Spleen (tissue), 11 donors: ENCODE results near the gene MRPS31. TPM values are rescaled to one million over a fixed set of nuclear protein-coding genes. Genes with fewer than 3 reads are reported as not detected.

Experiments
- DNase-seq: peaks from one replicate; pipeline ENCODE4 v3.0.0-alpha.2; 2020
- H3K27ac ChIP-seq, 8 donors: fragments of 200-600 bp; sonication (generic) in 7 of 8; 1 replicate in 4 of 8; 2 replicates in 4 of 8; pipeline versions ENCODE4 v1.5.0 to v1.8.0; 2016 to 2021; ENCODE audit warnings: inconsistent platforms in 4 of 8, mild to moderate bottlenecking in 4 of 8, moderate library complexity in 1 of 8
- H3K27me3 ChIP-seq, 7 donors: fragments of 200-600 bp; sonication (generic) in 6 of 7; replicated peaks in 1 of 7; 1 replicate in 4 of 7; 2 replicates in 3 of 7; pipeline versions ENCODE4 v1.5.0 to v1.8.0; 2016 to 2021; ENCODE audit warnings: inconsistent platforms in 3 of 7, mild to moderate bottlenecking in 1 of 7
- H3K36me3 ChIP-seq, 6 donors: fragments of 200-600 bp; sonication (generic) in 5 of 6; 1 replicate in 4 of 6; 2 replicates in 2 of 6; pipeline versions ENCODE4 v1.5.0 to v1.8.0; 2016 to 2021; ENCODE audit warnings: inconsistent platforms in 2 of 6
- H3K4me1 ChIP-seq, 6 donors: fragments of 200-600 bp; sonication (generic) in 5 of 6; 1 replicate in 3 of 6; 2 replicates in 3 of 6; pipeline versions ENCODE4 v1.5.0 to v1.8.0; 2016 to 2021; ENCODE audit warnings: inconsistent platforms in 3 of 6
- H3K4me3 ChIP-seq, 8 donors: fragments of 200-600 bp; sonication (generic) in 7 of 8; 1 replicate in 4 of 8; 2 replicates in 4 of 8; pipeline versions ENCODE4 v1.5.0 to v1.8.0; 2016 to 2021; ENCODE audit warnings: inconsistent platforms in 4 of 8, mild to moderate bottlenecking in 4 of 8, moderate library complexity in 2 of 8
- H3K9me3 ChIP-seq, 8 donors: fragments of 200-600 bp; sonication (generic) in 7 of 8; 1 replicate in 4 of 8; 2 replicates in 4 of 8; pipeline versions ENCODE4 v1.5.0 to v1.8.0; 2016 to 2021; ENCODE audit warnings: inconsistent platforms in 4 of 8
- CTCF ChIP-seq, 11 experiments: fragments of 200-600 bp in 7 of 11; fragments of 450-650 bp in 4 of 11; sonication (generic) in 4 of 11; IDR thresholded peaks in 8 of 11; conservative IDR thresholded peaks in 3 of 11; 1 replicate in 7 of 11; 2 replicates in 4 of 11; pipeline versions ENCODE4 v1.4.0 to v1.8.0; 2016 to 2021; ENCODE audit warnings: antibody characterized with exemption in 11 of 11, inconsistent platforms in 4 of 11, mild to moderate bottlenecking in 1 of 11
- POLR2A ChIP-seq, 3 donors: fragments of 450-650 bp; IDR thresholded peaks; one replicate each; pipeline ENCODE4 v1.5.1; 2017; ENCODE audit warnings: antibody characterized with exemption in 3 of 3, mild to moderate bottlenecking in 1 of 3
- POLR2AphosphoS5 ChIP-seq, 3 donors: sonication (generic); formaldehyde crosslinking; IDR thresholded peaks; one replicate each; pipeline ENCODE4 v1.5.1; 2017; ENCODE audit warnings: antibody characterized with exemption in 3 of 3
- WGBS, 5 donors: extraction: QIAGEN DNeasy Blood & Tissue Kit in 3 of 5; methylation state at CpG; one replicate each; pipeline versions ENCODE4 v1.1.5 to v1.1.7; 2013 to 2018; 5-methylcytosine and 5-hydroxymethylcytosine counted together
- intact Hi-C: fragments of 100-400 bp; cut with DNase I; formaldehyde crosslinking; loops from one replicate; pipeline ENCODE4 v1.15.0; 2023; ENCODE audit warnings: low total_unique reads
- polyA plus RNA-seq, 3 donors: library from polyadenylated mRNA; stranded (reverse); fragments of 200-250 nt; gene quantifications; one replicate each; pipeline ENCODE4 v1.2.1, GENCODE V29; 2013
- total RNA-seq, 7 donors: library from RNA; depleted of rRNA in 3 of 7; stranded (reverse); fragments of >200 nt in 3 of 7; fragmentation: NEBNext Ultra II Directional in 4 of 7; extraction: Animal tissue kit (Norgen Biotek cat#: 25700) in 4 of 7; gene quantifications; one replicate each; pipeline versions ENCODE4 v1.1.0 to v1.2.1, GENCODE V29; 2016 to 2021
- donor health status: healthy with polysubstance abuse.
- donor health status: DM: no; HTN: no; CAD: no; lungs with moderate emphysema.
- donor health status: DM: no; HTN: no; CAD: no.
- donor health status: Bipolar disorder and iron deficiency.
- donor health status: healthy.
- donor health status: DM: no; HTN: no; CAD: no.
- donor health status: DM: yes; HTN: yes; CAD: no.

The MRPS31 gene
- total and polyA plus RNA-seq, 10 donors: 16.8 to 33.2 (median 28.1) TPM

GRCh38 chr13:40809471-40809870 is 38.5 kb upstream of the MRPS31 start:
- no peak overlapping the region for H3K27ac ChIP-seq
- peaks cover 0 to 2% (median 0%) of the 10 kb centered on the region in 8 donors for H3K9me3 ChIP-seq
- peaks cover 0 to 93% (median 12%) of the 10 kb centered on the region in 6 donors for H3K36me3 ChIP-seq
- peaks cover 0 to 15% (median 5%) of the 10 kb centered on the region in 6 donors for H3K4me1 ChIP-seq
- H3K27me3 ChIP-seq: no peaks in the 10 kb centered on the region
- no peak overlapping the region for H3K4me3 ChIP-seq
- TF ChIP-seq POLR2AphosphoS5 (IDR thresholded peaks at IDR 0.05) (no peak), CTCF (IDR thresholded peaks at IDR 0.05 in 8 of 11, conservative IDR thresholded peaks at IDR 0.05 in 3 of 11) (no peak), POLR2A (IDR thresholded peaks at IDR 0.05) (no peak)
- intact Hi-C loops: no loop called here
- no peak for DNase-seq
- WGBS, 5 donors: 90 to 95% (median 92%) methylated on average over 5 of the region's 5 CpGs

- intact Hi-C loops: no loop called here
- Histone ChIP-seq H3K4me3 (no peak overlapping the region), H3K36me3 (peaks cover 0 to 97% (median 10%) of the 10 kb centered on the region in 6 donors), H3K27me3 (no peaks in the 10 kb centered on the region), H3K9me3 (no peaks in the 10 kb centered on the region), H3K4me1 (no peaks in the 10 kb centered on the region), H3K27ac (no peak overlapping the region)
- WGBS, 5 donors: 89 to 96% (median 94%) methylated on average over 1 of the region's 1 CpG
- TF ChIP-seq POLR2A (IDR thresholded peaks at IDR 0.05) (no peak), CTCF (IDR thresholded peaks at IDR 0.05 in 8 of 11, conservative IDR thresholded peaks at IDR 0.05 in 3 of 11) (no peak), POLR2AphosphoS5 (IDR thresholded peaks at IDR 0.05) (no peak)
- DNase-seq: no peak
Observed at GRCh38 chr13:40806241-40806640, 35.3 kb upstream of the MRPS31 start.

- no peak for DNase-seq
- H3K27me3 ChIP-seq: no peaks in the 10 kb centered on the region
- peaks cover 0 to 96% (median 12%) of the 10 kb centered on the region in 6 donors for H3K36me3 ChIP-seq
- H3K4me3 ChIP-seq: no peak overlapping the region
- WGBS, 5 donors: 95 to 98% (median 96%) methylated on average over 5 of the region's 5 CpGs
- no peaks in the 10 kb centered on the region for H3K4me1 ChIP-seq
- H3K9me3 ChIP-seq: no peaks in the 10 kb centered on the region
- TF ChIP-seq CTCF (IDR thresholded peaks at IDR 0.05 in 8 of 11, conservative IDR thresholded peaks at IDR 0.05 in 3 of 11): no peak
- TF ChIP-seq POLR2A (IDR thresholded peaks at IDR 0.05): no peak
- no peak for TF ChIP-seq POLR2AphosphoS5 (IDR thresholded peaks at IDR 0.05)
- H3K27ac ChIP-seq: no peak overlapping the region
- intact Hi-C loops: no loop called here
Observed at GRCh38 chr13:40803316-40803715, 32.3 kb upstream of the MRPS31 start.

- TF ChIP-seq POLR2AphosphoS5 (IDR thresholded peaks at IDR 0.05) (no peak), CTCF (IDR thresholded peaks at IDR 0.05 in 8 of 11, conservative IDR thresholded peaks at IDR 0.05 in 3 of 11) (no peak), POLR2A (IDR thresholded peaks at IDR 0.05) (no peak)
- no peaks in the 10 kb centered on the region for H3K9me3 ChIP-seq
- 88 to 94% (median 89%) methylated on average over 6 of the region's 6 CpGs for WGBS, 5 donors
Observed at GRCh38 chr13:40801255-40802217, 30.5 kb upstream of the MRPS31 start.

More at GRCh38 chr13:40801255-40802217, 30.5 kb upstream of the MRPS31 start:
- Histone ChIP-seq H3K27ac (no peak overlapping the region), H3K27me3 (no peaks in the 10 kb centered on the region), H3K4me3 (no peak overlapping the region), H3K4me1 (no peaks in the 10 kb centered on the region), H3K36me3 (peaks cover 0 to 81% (median 12%) of the 10 kb centered on the region in 6 donors)
- intact Hi-C loops: no loop called here
- DNase-seq: no peak
